ENCODE measurements around the gene CHI3L2. TPM values are rescaled to one million over a fixed set of nuclear protein-coding genes. Genes with fewer than 3 reads are reported as not detected.
A peak's percentile ranks its signal among the peaks of the same experiment; 100 is the strongest.

The CHI3L2 gene
- total RNA-seq, 1 donor = 6.2 TPM

- no peak overlapping the region for H3K4me3 ChIP-seq (ENCODE audit: low read depth, low read length)
- no peak for TF ChIP-seq CTCF (IDR thresholded peaks at IDR 0.05; ENCODE audit: insufficient read depth, low read length)
- DNase-seq (ENCODE audit: low read depth) = no peak
Observed at GRCh38 chr1:111220302-111220890, 7.1 kb upstream of the CHI3L2 start.

DNA sequence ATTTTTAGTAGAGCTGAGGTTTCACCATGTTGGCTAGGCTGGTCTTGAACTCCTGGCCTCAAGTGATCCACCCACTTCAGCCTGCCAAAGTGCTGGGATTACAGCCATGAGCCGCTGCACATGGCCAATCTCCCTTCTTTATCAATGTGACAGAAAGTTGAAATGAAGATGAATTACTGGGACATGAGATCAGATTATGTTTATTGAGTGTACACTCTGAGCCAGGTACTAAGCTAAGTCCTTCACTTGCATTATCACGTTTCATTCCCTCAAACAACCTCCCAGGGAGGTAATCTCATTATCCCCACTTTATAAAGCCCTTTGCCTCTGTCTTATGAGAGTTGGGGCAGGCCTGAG lies 6.3 kb upstream of the CHI3L2 start:
- no peak for TF ChIP-seq CTCF (IDR thresholded peaks at IDR 0.05; ENCODE audit: insufficient read depth, low read length)
- no peak overlapping the region for H3K4me3 ChIP-seq (ENCODE audit: low read depth, low read length)
- peak; percentile 55 for DNase-seq (ENCODE audit: low read depth)

DNA sequence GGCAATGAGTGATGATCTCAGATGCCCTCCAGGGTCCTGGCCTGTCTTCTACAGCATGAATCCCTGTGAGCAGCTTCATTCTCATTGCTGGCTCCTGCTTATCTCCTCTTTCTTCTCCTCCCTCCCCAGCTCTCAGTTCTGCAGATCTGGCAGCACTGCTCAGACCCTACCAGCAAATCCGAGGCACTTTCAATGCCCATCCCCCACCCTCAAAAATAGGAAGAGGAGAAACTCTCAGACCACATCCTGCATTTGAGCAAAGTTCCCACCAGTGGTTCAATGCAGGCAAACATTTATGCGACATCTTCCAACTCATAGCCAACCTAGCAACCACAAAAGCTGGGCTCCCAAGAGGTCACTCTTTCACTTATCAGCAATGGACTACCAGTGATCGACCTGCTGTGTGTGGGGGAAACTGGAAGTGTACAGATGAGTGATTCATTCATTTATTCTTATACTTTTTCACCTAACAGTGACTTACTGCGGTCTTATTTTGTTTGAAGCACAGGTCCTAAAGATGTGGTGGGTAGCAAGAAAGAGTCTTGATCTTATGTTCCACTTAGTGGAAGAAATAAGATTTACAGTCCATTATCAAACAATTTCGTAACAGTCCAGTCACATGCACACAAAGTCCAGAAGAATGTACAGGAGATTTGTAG lies 5.8 kb upstream of the CHI3L2 start:
- no peak for TF ChIP-seq CTCF (IDR thresholded peaks at IDR 0.05; ENCODE audit: insufficient read depth, low read length)
- DNase-seq (ENCODE audit: low read depth) = peak; percentile 57
- H3K4me3 ChIP-seq (ENCODE audit: low read depth, low read length) = no peak overlapping the region

GRCh38 chr1:111222308-111223125 lies 5.0 kb upstream of the CHI3L2 start:
- no peak overlapping the region for H3K4me3 ChIP-seq (ENCODE audit: low read depth, low read length)
- peak; percentile 95 for TF ChIP-seq CTCF (IDR thresholded peaks at IDR 0.05; ENCODE audit: insufficient read depth, low read length)
- peak; percentile 64 for DNase-seq (ENCODE audit: low read depth)

DNA sequence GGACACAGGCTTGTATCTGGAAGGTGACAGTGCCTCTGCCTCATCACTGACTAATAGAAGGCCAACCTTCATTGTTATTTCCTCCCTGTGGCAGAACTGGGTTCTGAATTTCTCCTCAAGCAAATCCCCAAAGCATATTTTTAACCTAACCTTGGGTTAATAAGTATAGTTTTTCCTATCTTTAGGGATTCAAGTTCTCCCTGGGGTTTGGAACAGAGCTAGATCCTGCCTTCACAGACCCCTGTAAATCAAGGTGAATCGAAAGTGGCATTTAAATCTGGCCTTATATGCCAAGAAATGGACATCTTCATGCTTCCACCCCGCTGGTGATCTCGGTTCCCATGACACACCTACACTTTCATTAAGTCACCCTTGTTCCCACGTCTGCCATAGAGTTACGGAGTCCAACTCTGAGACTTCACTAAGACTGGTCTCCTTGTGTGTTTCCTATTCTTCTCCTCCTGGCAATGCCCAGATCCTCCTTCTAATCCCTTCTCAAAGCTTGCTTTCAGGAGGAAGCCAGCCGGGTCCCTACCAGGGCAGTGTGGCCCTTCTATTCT lies 4.3 kb upstream of the CHI3L2 start:
- TF ChIP-seq CTCF (IDR thresholded peaks at IDR 0.05; ENCODE audit: insufficient read depth, low read length) = no peak
- DNase-seq (ENCODE audit: low read depth) = no peak
- H3K4me3 ChIP-seq (ENCODE audit: low read depth, low read length) = no peak overlapping the region

- no peak for TF ChIP-seq CTCF (IDR thresholded peaks at IDR 0.05; ENCODE audit: insufficient read depth, low read length)
- H3K4me3 ChIP-seq (ENCODE audit: low read depth, low read length) = no peak overlapping the region
- DNase-seq (ENCODE audit: low read depth) = no peak
Observed at GRCh38 chr1:111225091-111225490, 2.4 kb upstream of the CHI3L2 start.

Measured in fibroblast of the aortic adventitia (primary cell).